Prostate gland (tissue), 2 donors: ENCODE data around the gene INAFM2.

Source experiments
- POLR2A ChIP-seq: fragments of 450-650 bp; IDR thresholded peaks from one replicate; pipeline ENCODE4 v1.6.1; 2016; ENCODE audit warnings: antibody characterized with exemption, mild to moderate bottlenecking
- TF ChIP-seq, protein P1 (sequence below), 4 experiments: fragments of 200-600 bp in 2 of 4; fragments of 450-650 bp in 2 of 4; sonication (generic) in 2 of 4; IDR thresholded peaks; 1 replicate in 3 of 4; 2 replicates in 1 of 4; pipeline ENCODE4 v1.5.1; 2016 to 2019; ENCODE audit warnings: antibody characterized with exemption in 4 of 4, mild to moderate bottlenecking in 2 of 4, moderate library complexity in 2 of 4

GRCh38 chr15:40344631-40345120 lies 21.2 kb downstream of the INAFM2 start:
- TF ChIP-seq, protein P1, sequence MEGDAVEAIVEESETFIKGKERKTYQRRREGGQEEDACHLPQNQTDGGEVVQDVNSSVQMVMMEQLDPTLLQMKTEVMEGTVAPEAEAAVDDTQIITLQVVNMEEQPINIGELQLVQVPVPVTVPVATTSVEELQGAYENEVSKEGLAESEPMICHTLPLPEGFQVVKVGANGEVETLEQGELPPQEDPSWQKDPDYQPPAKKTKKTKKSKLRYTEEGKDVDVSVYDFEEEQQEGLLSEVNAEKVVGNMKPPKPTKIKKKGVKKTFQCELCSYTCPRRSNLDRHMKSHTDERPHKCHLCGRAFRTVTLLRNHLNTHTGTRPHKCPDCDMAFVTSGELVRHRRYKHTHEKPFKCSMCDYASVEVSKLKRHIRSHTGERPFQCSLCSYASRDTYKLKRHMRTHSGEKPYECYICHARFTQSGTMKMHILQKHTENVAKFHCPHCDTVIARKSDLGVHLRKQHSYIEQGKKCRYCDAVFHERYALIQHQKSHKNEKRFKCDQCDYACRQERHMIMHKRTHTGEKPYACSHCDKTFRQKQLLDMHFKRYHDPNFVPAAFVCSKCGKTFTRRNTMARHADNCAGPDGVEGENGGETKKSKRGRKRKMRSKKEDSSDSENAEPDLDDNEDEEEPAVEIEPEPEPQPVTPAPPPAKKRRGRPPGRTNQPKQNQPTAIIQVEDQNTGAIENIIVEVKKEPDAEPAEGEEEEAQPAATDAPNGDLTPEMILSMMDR (IDR thresholded peaks at IDR 0.05) = peak in 3 of 4 experiments; percentile 62 to 75 (median 67)
- no peak for TF ChIP-seq POLR2A
